K562 (cell line): ENCODE data around the gene FERMT1. TPM values are rescaled to one million over a fixed set of nuclear protein-coding genes. Genes with fewer than 3 reads are reported as not detected.

ENCODE experiments used
- ATAC-seq: fragments of 200-7000 bp; cut with Tn5 transposase; 3 replicates; pipeline ENCODE4 v1.9.1; 2020; ENCODE audit warnings: moderate library complexity
- BruUV-seq: library from RNA; stranded (reverse); fragments of 400-500 nt; replicated peaks from 2 replicates; lab custom pipeline; 2021; lab: Mats Ljungman, UMichigan
- CTCF ChIA-PET: fragments of 300-600 bp; formaldehyde crosslinking; extraction: SDS; loops from one replicate; lab custom pipeline; 2021; ENCODE audit warnings: low intra/inter-chr PET ratio; lab: Yijun Ruan, JAX
- POLR2A ChIA-PET: fragments of 300-600, 350-650 bp; sonication (Branson Sonifier 250); formaldehyde crosslinking; extraction: SDS; loops from one replicate; lab custom pipeline; 2021; ENCODE audit warnings: antibody characterized with exemption, inconsistent platforms; lab: Yijun Ruan, JAX
- DNase-seq, 4 experiments: peaks; one replicate each; pipeline versions ENCODE4 v3.0.0 to v3.0.0-alpha.2; 2011 to 2018; ENCODE audit warnings: low spot score in 3 of 4, mixed read lengths in 3 of 4; ENCODE audit errors: extremely low read depth in 1 of 4
- FAIRE-seq: peaks from 2 replicates; lab custom pipeline; 2011; peaks lifted over from hg19 to GRCh38; lab: Jason Lieb, UNC
- H2AFZ ChIP-seq: 2 replicates; pipeline ENCODE4 v1.6.0; 2011; ENCODE audit warnings: low read depth, low read length, control low read depth, inconsistent platforms
- H3K27ac ChIP-seq: fragments of 200-600 bp; 3 replicates; pipeline ENCODE4 v1.8.0; 2011; ENCODE audit warnings: low read depth, mild to moderate bottlenecking, control low read depth, inconsistent platforms, low read length, moderate library complexity, mixed read lengths; ENCODE audit errors: extremely low read depth
- H3K27me3 ChIP-seq, 2 experiments: fragments of 300-600 bp in 1 of 2; 2 replicates in 1 of 2; 3 replicates in 1 of 2; pipeline versions ENCODE4 v1.6.0 to v1.8.0; 2011; ENCODE audit warnings: inconsistent platforms in 2 of 2, low read length in 2 of 2, mild to moderate bottlenecking in 1 of 2, mixed read lengths in 1 of 2, moderate library complexity in 1 of 2; ENCODE audit not compliant: control insufficient read depth in 2 of 2, insufficient read depth in 2 of 2
- H3K36me3 ChIP-seq: fragments of 300-600 bp; 3 replicates; pipeline ENCODE4 v1.8.0; 2011; ENCODE audit warnings: mild to moderate bottlenecking, low read length, inconsistent platforms; ENCODE audit not compliant: control insufficient read depth, insufficient read depth
- H3K4me1 ChIP-seq, 2 experiments: fragments of 200-600 bp in 1 of 2; replicated peaks in 1 of 2; 2 replicates in 1 of 2; 3 replicates in 1 of 2; pipeline versions ENCODE4 v1.5.1 to v1.8.0; 2011; ENCODE audit warnings: inconsistent platforms in 2 of 2, low read length in 2 of 2, mild to moderate bottlenecking in 1 of 2, mixed read lengths in 1 of 2, moderate library complexity in 1 of 2; ENCODE audit not compliant: control insufficient read depth in 2 of 2, insufficient read depth in 2 of 2
- H3K4me2 ChIP-seq: 2 replicates; pipeline ENCODE4 v1.6.1; 2011; ENCODE audit warnings: low read length, control low read depth, inconsistent platforms, mixed read lengths; ENCODE audit not compliant: insufficient read depth
- H3K4me3 ChIP-seq: fragments of 200-600 bp; sonication (generic), shearing (Covaris generic); 2 replicates; pipeline ENCODE4 v1.5.1; 2016; ENCODE audit warnings: control low read depth, inconsistent platforms
- H3K79me2 ChIP-seq: fragments of 200-600 bp; 3 replicates; pipeline ENCODE4 v1.8.0; 2011; ENCODE audit warnings: low read length, inconsistent platforms; ENCODE audit not compliant: control insufficient read depth, insufficient read depth
- H3K9ac ChIP-seq, 2 experiments: 2 replicates each; pipeline versions ENCODE4 v1.6.0 to v1.6.1; 2011; ENCODE audit warnings: low read depth in 2 of 2, low read length in 2 of 2, control low read depth in 1 of 2, inconsistent platforms in 1 of 2, mild to moderate bottlenecking in 1 of 2, mixed read lengths in 1 of 2; ENCODE audit not compliant: insufficient read depth in 1 of 2
- H3K9me1 ChIP-seq: one replicate; pipeline ENCODE4 v1.6.0; 2011; ENCODE audit warnings: inconsistent platforms, mild to moderate bottlenecking, low read length, moderate library complexity; ENCODE audit not compliant: control insufficient read depth, insufficient read depth
- H3K9me3 ChIP-seq: replicated peaks from 2 replicates; pipeline ENCODE4 v1.5.1; 2011; ENCODE audit warnings: low read depth, low read length, inconsistent platforms; ENCODE audit not compliant: control insufficient read depth, insufficient read depth
- H4K20me1 ChIP-seq: replicated peaks from 2 replicates; pipeline ENCODE4 v1.6.1; 2011; ENCODE audit warnings: low read length, inconsistent platforms, mixed read lengths; ENCODE audit not compliant: control insufficient read depth, insufficient read depth
- ZNF398 ChIP-seq: fragments of 250-450 bp; sonication (Bioruptor Pico); IDR thresholded peaks from 2 replicates; pipeline ENCODE4 v1.8.0; 2021; ENCODE audit warnings: moderate library complexity, mild to moderate bottlenecking, inconsistent platforms
- WGBS: fragments of 100-300 bp; shearing (Covaris generic); methylation state at CpG from one replicate; pipeline ENCODE4 v1.1.6; 2016; ENCODE audit warnings: low coverage, mixed read lengths; ENCODE audit not compliant: insufficient coverage; ENCODE audit errors: missing lambda C conversion rate; 5-methylcytosine and 5-hydroxymethylcytosine counted together
- in situ Hi-C: fragments of 300-500 bp; cut with MboI; formaldehyde crosslinking; loops from 4 replicates; pipeline ENCODE4 v1.15.0; 2018; ENCODE audit warnings: inconsistent platforms, mixed read lengths
- intact Hi-C: fragments of 100-400 bp; cut with micrococcal nuclease; formaldehyde crosslinking; loops from 2 replicates; pipeline ENCODE4 v1.14.2; 2022
- polyA plus RNA-seq, 8 experiments: library from polyadenylated mRNA; depleted of rRNA in 4 of 8; stranded (reverse) in 5 of 8; unstranded in 3 of 8; fragments of >200 nt; fragmentation: Nextera tagmentation in 2 of 8; fragmentation: Illumina TruSeq in 1 of 8; extraction: Ambion mirVana in 2 of 8; extraction: Trizol in 1 of 8; gene quantifications; 2 replicates each; pipeline versions ENCODE4 v1.2.1 to v1.2.3, GENCODE V29; 2011 to 2014; ENCODE audit warnings: inconsistent platforms in 1 of 8, missing spikeins in 1 of 8
- total RNA-seq, 7 experiments: library from RNA; depleted of rRNA in 6 of 7; stranded (reverse); fragments of >200 nt in 6 of 7; fragmentation: Illumina TruSeq in 2 of 7; extraction: Trizol in 2 of 7; gene quantifications; 2 replicates each; pipeline versions ENCODE4 v1.2.1 to v1.2.3, GENCODE V29; 2011 to 2021; ENCODE audit warnings: low replicate concordance in 1 of 7
- TF ChIP-seq, protein P1 (sequence below): fragments of 450-650 bp; IDR thresholded peaks from 2 replicates; pipeline ENCODE4 v1.6.1; 2018; ENCODE audit not compliant: partially characterized antibody

FERMT1 gene
- total and polyA plus RNA-seq, 9 of the 15 experiments (the other 6 are each of a cell fraction or from before 2014, with no cell fraction given) = 0.07 TPM; not detected in 8

- ChIA-PET POLR2A (no interaction called here), CTCF (no interaction called here)
- no peak overlapping the region for H2AFZ ChIP-seq
- intact Hi-C loops (no loop called here), in situ Hi-C loops (no loop called here)
- WGBS = 33% methylated on average over 1 of the region's 2 CpGs
- no peak overlapping the region for H3K4me2 ChIP-seq
- FAIRE-seq (no peak), DNase-seq (no peak), ATAC-seq (no peak)
- no peaks in the 10 kb centered on the region for H3K79me2 ChIP-seq
- no peaks in the 10 kb centered on the region for H3K27me3 ChIP-seq
- no peaks in the 10 kb centered on the region for H3K9me3 ChIP-seq
- H3K9ac ChIP-seq = no peak overlapping the region
- no TSS peak for BruUV-seq
- H3K36me3 ChIP-seq = no peaks in the 10 kb centered on the region
- no peaks in the 10 kb centered on the region for H3K9me1 ChIP-seq
- H3K4me1 ChIP-seq = peaks cover 7 to 22% of the 10 kb centered on the region in 2 experiments
- H3K4me3 ChIP-seq = no peak overlapping the region
- no peak for TF ChIP-seq ZNF398 (CRISPR knock-in tag)
- TF ChIP-seq, protein P1, sequence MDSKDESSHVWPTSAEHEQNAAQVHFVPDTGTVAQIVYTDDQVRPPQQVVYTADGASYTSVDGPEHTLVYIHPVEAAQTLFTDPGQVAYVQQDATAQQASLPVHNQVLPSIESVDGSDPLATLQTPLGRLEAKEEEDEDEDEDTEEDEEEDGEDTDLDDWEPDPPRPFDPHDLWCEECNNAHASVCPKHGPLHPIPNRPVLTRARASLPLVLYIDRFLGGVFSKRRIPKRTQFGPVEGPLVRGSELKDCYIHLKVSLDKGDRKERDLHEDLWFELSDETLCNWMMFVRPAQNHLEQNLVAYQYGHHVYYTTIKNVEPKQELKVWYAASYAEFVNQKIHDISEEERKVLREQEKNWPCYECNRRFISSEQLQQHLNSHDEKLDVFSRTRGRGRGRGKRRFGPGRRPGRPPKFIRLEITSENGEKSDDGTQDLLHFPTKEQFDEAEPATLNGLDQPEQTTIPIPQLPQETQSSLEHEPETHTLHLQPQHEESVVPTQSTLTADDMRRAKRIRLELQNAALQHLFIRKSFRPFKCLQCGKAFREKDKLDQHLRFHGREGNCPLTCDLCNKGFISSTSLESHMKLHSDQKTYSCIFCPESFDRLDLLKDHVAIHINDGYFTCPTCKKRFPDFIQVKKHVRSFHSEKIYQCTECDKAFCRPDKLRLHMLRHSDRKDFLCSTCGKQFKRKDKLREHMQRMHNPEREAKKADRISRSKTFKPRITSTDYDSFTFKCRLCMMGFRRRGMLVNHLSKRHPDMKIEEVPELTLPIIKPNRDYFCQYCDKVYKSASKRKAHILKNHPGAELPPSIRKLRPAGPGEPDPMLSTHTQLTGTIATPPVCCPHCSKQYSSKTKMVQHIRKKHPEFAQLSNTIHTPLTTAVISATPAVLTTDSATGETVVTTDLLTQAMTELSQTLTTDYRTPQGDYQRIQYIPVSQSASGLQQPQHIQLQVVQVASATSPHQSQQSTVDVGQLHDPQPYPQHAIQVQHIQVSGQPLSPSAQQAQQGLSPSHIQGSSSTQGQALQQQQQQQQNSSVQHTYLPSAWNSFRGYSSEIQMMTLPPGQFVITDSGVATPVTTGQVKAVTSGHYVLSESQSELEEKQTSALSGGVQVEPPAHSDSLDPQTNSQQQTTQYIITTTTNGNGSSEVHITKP = peak; percentile 91
- H4K20me1 ChIP-seq = no peaks in the 10 kb centered on the region
- H3K27ac ChIP-seq = no peak overlapping the region
These were observed 65.1 kb downstream of the FERMT1 start for GRCh38 chr20:6057691-6058090.
